Ishikawa (cell line): Measurements from ENCODE around the gene TSTD2.

Experiments
- CEBPB ChIP-seq: IDR thresholded peaks from 2 replicates; pipeline ENCODE4 v1.6.1; 2012
- CREB1 ChIP-seq: IDR thresholded peaks from 2 replicates; pipeline ENCODE4 v1.6.1; 2012; ENCODE audit warnings: low read depth
- EGR1 ChIP-seq: IDR thresholded peaks from 2 replicates; pipeline ENCODE4 v1.6.1; 2012
- EP300 ChIP-seq: IDR thresholded peaks from 2 replicates; pipeline ENCODE4 v1.6.1; 2012; ENCODE audit warnings: borderline replicate concordance
- FOXM1 ChIP-seq: IDR thresholded peaks from 2 replicates; pipeline ENCODE4 v1.6.1; 2012; ENCODE audit warnings: low read depth, borderline replicate concordance
- MAX ChIP-seq: IDR thresholded peaks from 2 replicates; pipeline ENCODE4 v1.6.1; 2012
- NFIC ChIP-seq: IDR thresholded peaks from 2 replicates; pipeline ENCODE4 v1.6.1; 2012
- RAD21 ChIP-seq: IDR thresholded peaks from 2 replicates; pipeline ENCODE4 v1.6.1; 2012; ENCODE audit warnings: low read depth
- REST ChIP-seq: IDR thresholded peaks from 2 replicates; pipeline ENCODE4 v1.6.1; 2012; ENCODE audit warnings: low read depth, mild to moderate bottlenecking
- TAF1 ChIP-seq: IDR thresholded peaks from 2 replicates; pipeline ENCODE4 v1.6.1; 2012; ENCODE audit warnings: low read depth, mild to moderate bottlenecking
- TCF12 ChIP-seq: IDR thresholded peaks from 2 replicates; pipeline ENCODE4 v1.6.1; 2012; ENCODE audit warnings: low read depth
- TEAD4 ChIP-seq: IDR thresholded peaks from 2 replicates; pipeline ENCODE4 v1.6.1; 2012
- USF1 ChIP-seq: IDR thresholded peaks from 2 replicates; pipeline ENCODE4 v1.6.1; 2012
- YY1 ChIP-seq: IDR thresholded peaks from 2 replicates; pipeline ENCODE4 v1.6.1; 2012; ENCODE audit warnings: low read depth
- ZBTB7A ChIP-seq: IDR thresholded peaks from 2 replicates; pipeline ENCODE4 v1.6.1; 2012; ENCODE audit warnings: low read depth

Gene TSTD2

GRCh38 chr9:97628668-97629067, 4.5 kb downstream of the TSTD2 start:
- TF ChIP-seq CEBPB: no peak
- TF ChIP-seq TEAD4: no peak
- no peak for TF ChIP-seq YY1
- no peak for TF ChIP-seq NFIC
- TF ChIP-seq MAX: no peak
- TF ChIP-seq ZBTB7A: no peak
- no peak for TF ChIP-seq CREB1
- TF ChIP-seq USF1: no peak
- TF ChIP-seq RAD21: no peak
- no peak for TF ChIP-seq REST
- no peak for TF ChIP-seq EP300
- no peak for TF ChIP-seq TAF1
- TF ChIP-seq EGR1: no peak
- no peak for TF ChIP-seq TCF12
- TF ChIP-seq FOXM1: no peak

- TF ChIP-seq TCF12 (no peak), USF1 (no peak), REST (no peak), RAD21 (no peak), NFIC (no peak), CEBPB (no peak)
These were observed 5.5 kb downstream of the TSTD2 start for GRCh38 chr9:97627624-97628023.

- TF ChIP-seq ZBTB7A (no peak), FOXM1 (no peak), RAD21 (no peak), EGR1 (no peak), TEAD4 (no peak), YY1 (no peak), TCF12 (no peak), NFIC (no peak), MAX (no peak), USF1 (no peak), CREB1 (no peak), REST (no peak), CEBPB (no peak), EP300 (no peak), TAF1 (no peak)
These were observed 7.5 kb downstream of the TSTD2 start for GRCh38 chr9:97625620-97626019.

GRCh38 chr9:97623946-97624345, 9.2 kb downstream of the TSTD2 start:
- TF ChIP-seq YY1 (no peak), EGR1 (no peak), MAX (no peak), CEBPB (no peak), FOXM1 (no peak), USF1 (no peak), TAF1 (no peak), RAD21 (no peak), ZBTB7A (no peak), CREB1 (no peak), REST (no peak), EP300 (no peak)
